HG02642 (cell line): ENCODE measurements around the gene P2RX1.

Source experiments
- ATAC-seq: cut with Tn5 transposase; IDR thresholded peaks from one replicate; pipeline ENCODE4 v1.9.1; 2021; ENCODE audit warnings: mild to moderate bottlenecking; ENCODE audit not compliant: unreplicated experiment, poor library complexity

Gene P2RX1

DNA sequence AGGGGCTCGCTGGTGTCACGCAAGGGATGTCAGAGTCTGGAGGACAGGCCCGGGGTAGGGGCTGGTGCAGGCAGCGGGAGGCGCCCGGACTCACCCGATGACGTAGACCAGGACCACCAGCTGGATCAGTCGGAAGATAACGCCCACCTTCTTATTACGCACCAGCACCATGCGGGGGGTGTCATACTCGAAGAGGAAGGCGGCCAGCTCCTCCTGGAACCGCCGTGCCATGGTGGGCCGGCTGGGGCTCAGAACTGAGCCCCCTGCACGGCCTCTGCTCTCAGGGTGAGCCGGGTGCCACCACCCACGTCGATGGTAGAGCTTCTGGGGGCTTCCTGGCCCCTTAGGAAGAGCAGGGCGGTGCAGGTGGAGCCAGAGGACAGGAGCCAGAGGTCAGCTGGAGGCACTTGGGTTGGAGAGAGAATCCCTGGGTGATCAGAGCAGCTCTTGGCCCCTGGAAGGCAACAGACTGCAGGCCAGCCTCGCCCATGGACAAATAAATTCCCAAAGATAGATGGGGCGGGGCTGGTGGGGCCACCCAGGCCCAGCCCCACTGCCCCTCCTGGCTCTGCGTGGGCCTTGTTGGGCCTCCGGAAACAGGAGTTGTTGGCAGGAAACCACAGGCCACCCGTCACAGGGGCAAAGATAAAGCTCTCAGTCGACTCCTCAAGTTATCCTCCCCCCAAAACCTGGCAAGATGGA is at the start of gene P2RX1:
TSS of gene P2RX1 (minus strand) at position 471 of the 702 bp plus-strand sequence. CDS start at position 231, 240 bp downstream.
- ATAC-seq, result no peak

DNA sequence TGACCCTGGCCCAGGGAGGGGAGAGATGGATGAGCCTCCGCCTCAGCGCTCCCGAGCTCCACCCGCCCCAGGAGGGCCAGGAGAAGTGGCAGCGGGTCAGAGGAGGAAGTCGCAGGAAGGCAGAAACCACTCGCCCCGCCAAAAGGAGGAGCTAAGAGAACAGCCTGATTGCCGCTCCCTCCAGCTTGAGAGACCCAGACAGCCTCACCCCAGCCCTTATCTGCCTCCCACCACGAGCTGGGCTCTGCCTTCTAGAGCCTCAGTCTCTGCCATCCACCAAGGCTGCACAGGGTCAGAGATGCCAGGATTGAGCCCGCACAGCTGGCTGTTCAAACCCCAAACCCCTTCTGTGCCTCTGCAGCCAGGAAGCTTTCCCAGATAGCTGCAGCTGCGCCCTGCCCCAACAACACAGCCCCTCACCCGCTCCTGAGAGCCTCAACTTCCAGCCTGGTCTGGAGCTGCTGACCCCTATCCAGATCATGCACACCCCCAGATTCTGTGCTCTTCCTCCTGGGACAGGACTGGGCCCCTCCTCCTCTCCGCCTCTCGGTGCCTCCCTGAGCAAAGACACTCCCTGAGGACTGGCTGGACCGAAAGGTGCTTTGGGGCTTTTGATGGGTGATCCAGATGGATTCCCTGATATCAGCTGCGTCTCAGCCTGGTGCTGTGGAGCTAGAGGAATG is 49.0 kb upstream of the P2RX1 start:
- no peak for ATAC-seq

DNA sequence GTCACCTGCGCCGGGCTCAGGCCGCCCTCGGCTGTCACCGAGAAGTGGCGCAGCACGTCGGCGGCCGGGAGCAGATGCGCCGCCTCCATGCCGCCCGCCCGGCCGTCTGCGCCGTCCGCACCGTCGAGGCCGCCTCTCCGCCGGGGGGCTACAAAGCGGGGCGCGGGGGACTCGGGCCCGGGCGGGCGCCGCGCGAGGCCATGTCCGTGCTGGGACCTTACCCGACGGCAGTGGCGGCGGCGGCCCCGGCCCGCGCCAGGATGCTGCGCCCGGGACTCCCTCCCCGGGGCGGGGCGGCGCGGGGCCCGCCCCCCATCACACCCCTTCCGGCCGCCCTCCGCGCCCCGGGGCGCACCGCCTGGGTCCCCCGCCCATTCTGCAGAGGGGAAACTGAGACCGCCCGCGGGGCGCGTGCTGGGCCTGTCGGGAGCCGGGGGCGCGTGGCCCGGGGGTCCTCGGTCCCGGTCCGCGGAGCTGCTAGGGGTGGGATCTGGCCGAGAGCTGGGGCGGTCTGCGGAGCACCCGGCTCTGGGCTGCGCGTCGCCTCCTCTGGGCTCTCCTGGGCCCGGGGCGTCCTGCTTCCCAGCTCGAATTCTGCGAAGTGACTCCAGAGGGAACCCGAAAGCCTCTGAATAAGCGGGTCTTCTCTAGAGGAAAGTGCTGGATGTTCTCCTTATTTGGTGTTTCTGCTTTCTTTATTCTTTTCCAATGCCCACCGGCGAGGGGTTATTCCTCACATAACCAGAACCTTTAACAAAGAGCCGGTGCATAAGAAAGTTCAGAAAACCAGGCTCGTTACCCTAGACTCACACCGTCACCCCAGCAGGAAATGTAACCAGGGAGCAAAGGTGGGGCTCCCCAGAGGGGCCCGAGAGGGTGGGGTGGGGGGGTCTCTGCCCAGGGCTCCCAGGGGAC is 48.2 kb upstream of the P2RX1 start, which contains the start of gene ATP2A3:
TSS of gene ATP2A3 (minus strand) at position 235 of the 915 bp plus-strand sequence. CDS start at position 89, 146 bp downstream.
- ATAC-seq, result peak; percentile 50

DNA sequence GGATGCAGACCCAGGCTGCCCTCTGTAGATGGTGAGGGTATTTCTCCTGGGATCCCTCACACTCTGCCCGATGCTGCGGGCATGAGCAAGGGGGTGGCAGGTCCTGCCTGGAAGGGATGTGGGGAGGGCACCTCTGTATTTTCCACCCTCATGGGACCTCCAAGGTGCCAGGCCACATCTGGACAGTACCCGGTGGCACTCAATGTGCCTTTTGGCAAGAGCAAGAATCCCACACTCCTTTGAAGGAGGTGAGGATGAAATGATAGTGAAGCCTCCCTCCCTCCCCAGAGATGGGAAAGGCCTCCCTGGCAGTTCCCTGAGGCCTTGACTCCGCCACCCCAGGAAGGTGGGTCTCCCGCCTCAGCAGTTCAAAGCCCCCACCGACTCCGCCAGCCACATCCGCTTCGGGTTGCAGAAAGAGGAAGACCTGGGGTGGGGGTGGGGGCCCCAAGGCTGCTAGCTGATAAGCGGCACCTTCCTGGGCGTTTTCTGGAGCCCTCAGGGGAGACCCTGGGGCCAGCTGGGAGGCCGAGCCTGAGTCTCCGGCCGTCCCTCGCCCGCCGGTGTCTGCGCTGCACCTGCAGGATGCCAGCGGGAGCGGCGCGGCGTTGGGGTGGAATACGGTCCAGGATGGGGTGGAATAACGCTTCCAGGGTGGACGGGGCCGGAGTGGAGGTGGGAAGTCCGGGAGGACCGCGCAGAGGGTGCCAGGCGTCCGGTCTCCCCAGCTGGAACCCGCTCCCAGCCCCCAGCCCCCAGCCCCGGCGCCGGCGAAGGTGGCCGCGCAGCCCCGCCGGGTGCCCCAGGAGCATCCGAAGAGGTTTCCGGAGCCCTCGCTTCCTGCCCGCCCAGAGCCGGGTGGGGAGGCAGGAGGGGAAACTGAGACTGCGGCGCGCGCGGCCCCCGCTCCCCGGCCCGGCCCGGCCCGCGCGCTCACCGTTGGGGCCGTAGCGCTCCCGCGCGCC is 47.3 kb upstream of the P2RX1 start:
- ATAC-seq, result peak; percentile 15

DNA sequence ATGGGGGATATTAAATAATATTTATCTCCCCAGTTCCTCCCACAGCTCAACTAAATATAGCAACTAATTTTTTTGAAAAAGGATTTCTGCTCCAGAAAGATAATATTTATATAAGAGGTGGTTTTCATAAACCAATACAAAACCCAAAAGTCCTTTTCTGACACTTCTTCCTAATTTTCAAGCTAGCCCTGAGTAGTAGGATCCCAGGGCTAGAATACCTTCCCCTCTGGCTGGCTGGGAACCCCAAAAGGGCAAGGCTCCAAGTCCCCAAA is 46.6 kb upstream of the P2RX1 start:
- ATAC-seq, result no peak

DNA sequence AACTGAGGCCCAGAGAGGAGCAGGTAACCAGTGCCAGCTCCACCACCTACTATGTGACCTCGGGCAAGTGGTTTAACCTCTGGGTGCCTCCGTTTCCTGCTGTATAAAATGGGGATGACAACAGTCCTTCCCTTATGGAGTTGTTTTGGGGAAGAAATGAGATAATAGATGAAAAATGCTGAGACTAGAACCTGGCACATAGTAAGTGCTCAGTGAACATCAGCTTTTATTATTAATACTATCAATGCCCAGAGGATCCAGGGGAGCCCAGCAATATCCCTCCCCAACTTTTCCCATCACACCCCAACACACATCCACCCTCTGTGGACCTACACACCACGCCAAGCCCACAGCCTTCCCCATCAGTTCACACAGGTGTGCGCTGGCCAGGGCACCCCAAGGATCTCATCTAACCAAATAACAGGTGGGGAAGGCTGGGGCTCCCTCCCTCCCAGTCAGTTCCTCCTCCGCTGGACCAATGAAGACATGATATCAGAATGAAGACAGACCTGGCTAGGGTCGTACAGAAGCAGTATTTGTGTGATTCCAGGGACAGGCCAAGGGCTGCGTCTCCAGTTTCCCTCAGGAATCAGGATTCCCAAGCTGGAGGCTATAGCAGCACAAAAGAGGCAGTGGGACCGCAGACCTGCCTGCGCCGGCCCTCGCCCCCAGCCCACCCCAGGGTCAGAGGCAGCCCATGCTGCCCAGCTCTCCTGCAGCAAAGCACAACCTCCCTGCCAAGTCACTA is 46.1 kb upstream of the P2RX1 start:
- ATAC-seq, result no peak

DNA sequence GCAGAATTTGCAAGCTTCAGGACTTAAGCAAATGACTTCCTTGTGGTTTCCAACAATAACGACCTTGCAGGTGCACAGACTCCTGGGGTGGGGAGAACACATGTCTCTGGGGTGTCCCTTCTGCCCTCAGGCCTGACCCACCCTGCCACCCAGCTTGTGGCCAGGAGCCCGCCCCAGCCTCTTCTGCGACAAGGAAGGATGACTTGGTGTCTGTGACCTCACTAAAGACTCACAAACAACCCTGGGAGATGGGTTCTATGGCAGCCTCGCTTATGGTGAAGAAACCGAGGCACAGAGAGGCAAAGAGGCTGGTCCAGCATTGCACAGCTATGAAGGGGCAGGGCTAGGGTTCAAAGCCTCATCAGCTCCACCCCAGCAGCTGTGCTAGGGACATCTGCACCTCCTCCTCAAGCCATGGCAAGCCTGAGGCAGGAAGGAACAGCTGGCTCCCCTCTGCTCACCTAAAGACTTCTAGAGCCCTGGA is 45.3 kb upstream of the P2RX1 start:
- peak; percentile 36 for ATAC-seq

DNA sequence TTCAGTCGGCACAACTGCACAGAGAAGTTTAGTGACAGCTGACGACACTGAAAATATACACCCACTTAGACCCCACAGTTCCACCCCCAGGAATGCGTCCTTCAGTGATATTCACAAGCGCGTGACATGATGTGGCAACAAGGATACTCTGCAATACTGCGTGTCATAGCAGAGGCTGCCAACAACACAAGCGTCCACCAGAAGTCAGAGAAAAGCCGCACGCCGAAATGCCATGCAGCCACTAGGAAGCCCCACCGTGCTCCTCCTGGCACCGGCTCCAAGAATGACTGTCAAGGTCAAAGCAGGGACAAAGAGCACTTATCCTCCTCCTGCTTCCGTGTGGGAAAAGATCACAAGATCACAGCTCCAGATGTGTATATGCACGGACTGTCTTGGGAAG is 44.5 kb upstream of the P2RX1 start:
- ATAC-seq, result no peak

DNA sequence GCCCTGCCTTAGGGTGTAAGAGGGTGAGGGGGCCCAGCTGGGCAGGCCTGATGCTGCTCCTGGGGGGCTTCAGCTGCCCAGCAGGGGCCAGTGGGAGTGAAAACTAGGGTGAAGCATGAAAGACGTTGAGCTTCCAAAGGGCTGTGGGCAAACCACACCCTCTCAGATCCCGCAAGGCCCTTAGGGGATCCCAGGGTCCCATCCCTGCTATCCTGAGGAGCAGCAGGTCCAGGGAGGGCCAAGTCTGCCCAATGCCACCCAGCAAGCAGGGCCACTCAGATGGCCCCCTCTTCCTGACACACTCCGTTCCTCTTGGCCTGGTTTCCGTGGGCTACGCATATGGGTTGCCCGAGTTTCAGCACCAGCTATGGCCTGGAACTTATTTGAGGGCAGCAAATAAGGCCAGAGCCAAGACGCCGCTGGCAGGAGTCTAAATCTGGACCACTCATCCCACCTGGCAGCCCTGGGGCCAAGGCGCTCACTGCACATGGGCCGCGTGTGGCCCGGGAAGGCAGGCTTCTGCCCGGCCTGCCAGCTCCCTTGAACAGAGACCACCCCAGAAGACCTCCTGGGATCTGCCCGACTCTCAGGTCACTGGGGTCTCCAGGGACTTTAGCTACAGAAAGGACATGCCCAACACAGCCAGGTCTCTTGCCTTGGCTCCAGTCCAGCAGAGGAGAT is 43.8 kb upstream of the P2RX1 start:
- ATAC-seq, result no peak

DNA sequence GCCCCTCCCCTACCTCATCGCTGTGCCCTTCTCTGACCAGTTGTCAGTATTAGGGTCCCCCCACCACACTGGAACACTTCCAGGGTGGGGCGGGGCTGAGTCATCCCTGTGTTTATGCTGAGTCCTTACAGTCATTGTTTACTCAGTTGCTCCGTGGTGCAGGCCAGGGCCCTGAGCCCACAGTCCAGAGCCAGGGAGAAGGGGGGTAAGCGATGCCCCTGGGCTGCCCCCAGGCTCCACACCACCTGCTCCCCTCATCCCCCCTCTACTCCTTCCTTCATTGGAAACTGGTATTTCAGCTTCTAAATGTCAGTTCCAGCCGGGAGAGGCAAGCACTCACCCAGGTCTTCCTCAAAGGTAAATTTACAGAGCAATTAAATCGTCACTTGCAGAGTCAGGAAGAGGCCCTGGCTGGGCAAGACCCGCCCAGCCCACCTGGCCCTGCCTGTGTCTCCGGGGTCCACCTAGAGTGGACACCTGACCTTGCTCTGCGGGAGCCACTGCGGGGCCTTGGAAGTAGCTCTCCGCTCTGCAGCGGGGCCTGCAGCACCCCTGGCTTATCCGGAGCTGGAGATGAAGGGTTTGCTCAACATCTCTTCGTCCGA is 43.1 kb upstream of the P2RX1 start:
- no peak for ATAC-seq

DNA sequence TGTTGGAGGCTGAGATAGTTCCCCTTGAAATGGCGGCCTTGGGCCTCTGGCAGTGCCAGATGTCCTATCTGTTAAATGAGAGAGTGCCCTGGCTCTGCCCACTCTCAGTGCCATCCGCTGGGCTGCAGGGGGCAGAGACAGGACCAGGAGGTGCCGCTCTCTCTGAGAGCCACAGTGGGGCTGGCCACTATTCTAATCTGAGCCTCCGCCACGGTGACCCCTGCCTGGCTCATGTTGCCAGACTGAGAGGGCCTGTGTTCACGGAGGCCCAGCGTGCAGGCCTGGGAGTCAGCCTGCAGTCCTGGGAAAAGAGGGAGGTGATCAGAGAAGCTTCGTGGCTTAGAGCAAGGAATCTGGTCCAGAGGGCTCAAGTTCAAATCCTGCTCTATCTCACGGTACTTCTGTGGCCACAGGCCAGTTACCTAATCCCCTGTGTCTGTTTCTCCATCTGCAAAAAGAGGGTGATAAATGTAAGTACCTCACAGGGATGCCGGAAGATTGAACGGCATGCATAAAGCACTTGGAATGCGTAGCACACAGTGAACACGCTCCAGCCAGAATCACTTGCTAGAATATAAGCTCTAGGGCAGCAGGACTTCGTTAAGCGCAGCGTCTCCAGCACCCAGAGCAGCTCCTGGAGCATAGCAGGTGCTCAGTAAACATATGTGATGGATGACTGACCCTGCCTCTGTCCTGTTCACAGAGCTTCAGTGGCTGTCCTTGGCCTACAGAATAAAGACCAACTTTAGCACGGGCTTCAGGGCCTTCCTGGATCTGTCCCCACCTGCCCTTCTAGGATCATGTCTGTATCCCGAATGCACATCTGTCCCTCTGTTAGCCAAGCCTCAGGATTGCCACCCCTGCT is 41.7 kb upstream of the P2RX1 start:
- ATAC-seq, result no peak

DNA sequence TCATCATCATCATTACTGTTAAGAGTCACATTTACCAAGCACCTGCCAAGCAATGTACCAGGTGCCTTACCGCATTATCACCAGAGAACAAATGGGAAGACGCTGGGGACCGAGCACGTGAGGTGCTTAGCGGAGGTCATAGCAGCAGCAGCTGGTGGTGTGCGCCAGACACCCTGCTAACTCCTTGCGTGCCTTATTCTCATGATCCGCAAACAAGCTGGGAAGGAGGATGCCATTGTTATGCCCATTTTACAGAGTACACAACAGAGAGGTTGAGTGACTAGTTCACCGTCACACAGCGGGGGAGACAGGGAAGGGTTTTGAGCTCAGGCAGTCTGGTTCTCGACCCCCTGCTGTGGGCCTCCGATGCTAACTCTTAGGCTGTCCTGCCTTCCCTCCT is 40.7 kb upstream of the P2RX1 start:
- no peak for ATAC-seq

DNA sequence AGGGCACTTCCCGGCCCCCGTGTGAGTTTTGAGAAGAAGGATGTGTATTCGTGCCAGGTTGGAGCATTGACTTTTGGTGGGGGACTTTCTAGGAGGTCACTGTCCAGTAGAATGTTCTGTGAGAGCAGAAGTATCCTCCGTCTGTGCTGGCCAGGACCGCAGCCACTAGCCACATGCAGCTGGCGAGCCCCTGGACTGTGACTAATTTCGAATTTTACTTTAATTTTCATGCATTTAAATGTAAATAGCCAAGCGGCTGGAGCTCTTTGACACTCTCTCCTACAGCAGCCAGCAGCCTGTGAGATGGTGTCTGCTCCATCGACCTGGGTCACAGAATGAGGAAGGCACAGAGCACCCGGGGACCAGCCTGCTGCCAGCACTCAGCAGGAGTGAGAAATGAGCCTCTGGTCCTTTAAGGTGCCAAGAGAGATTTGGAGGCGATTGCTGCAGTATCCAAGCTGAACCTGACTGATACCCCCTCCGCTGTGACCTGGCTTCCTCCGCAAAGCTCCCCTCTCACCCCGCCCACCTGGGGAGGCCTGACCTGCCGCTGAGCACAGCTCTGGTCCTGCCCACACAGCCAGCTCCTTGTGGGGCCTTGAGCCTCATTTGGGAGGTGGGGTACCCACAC is 40.2 kb upstream of the P2RX1 start:
- ATAC-seq, result no peak

DNA sequence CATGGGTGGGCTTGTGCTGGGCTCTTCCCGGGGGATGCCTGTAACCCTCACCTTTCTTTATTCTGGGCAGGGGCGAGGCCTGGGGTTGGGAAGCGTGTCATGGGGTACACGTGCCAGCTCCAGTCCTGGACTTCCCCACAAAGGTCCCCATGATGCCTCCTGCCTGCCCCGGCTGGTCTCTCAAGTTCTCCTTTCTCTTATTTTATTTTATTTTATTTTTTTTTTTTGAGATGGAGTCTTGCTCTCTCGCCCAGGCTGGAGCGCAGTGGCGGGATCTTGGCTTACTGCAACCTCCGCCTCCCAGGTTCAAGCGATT is 39.4 kb upstream of the P2RX1 start:
- no peak for ATAC-seq

DNA sequence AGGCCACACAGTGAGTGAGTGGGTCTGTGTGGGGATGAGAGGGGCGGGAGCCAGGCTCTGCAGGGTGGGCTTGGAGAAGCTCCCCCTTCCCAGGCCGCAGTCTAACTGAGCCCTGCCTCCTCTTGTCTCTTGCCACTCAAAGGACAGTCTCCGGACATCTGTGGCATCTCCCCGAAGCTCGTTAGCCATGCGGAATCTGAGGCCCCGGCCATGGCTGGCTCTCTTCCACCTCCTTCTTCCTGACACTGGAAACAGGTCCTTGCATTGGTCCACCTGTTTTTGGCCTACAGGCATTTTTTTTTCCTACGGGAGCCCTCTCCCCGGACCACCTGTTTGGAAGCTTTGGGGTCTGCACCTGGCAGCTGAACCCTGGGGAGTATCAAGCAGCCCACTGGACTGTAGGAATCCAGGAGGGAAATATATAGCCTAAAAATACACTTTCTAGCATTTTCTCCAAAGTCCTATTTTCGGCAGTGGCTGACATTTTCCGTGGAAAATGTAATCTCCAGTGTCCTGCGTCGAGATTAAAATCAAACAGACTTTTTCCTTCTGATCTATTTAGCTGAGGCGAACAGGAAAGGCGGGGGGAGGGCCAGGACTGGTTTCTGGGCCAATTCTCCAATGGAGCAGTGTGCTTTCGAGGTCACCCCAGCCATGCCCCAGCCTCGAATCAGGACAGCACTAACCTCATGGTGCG is 38.9 kb upstream of the P2RX1 start:
- no peak for ATAC-seq

DNA sequence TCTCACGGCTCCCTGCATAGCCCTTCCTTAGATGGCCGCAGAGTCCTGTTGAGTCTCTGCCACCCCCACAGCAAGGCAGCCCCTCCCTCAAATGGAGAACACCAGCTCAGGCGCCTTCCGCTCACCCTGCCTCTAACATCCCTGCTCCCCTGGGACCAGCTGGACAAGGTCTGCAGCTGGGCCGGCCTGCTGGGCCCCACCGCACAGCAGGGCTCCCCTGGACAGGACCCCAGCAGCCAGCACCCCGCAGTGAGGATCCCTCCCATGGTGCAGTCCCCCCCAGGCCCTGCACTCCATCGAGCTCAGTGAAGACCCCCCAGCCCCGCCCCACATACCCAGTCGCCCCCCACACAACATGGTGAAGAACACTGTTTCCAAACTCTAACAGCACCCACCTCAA is 37.8 kb upstream of the P2RX1 start:
- no peak for ATAC-seq
